IPS-NIHi7 (cell line): ENCODE data around the gene TUBGCP2.

Experiments
- DNase-seq: peaks from one replicate; pipeline ENCODE4 v3.0.0; 2012; ENCODE audit warnings: mixed read lengths; ENCODE audit errors: extremely low spot score

Gene TUBGCP2, protein sequence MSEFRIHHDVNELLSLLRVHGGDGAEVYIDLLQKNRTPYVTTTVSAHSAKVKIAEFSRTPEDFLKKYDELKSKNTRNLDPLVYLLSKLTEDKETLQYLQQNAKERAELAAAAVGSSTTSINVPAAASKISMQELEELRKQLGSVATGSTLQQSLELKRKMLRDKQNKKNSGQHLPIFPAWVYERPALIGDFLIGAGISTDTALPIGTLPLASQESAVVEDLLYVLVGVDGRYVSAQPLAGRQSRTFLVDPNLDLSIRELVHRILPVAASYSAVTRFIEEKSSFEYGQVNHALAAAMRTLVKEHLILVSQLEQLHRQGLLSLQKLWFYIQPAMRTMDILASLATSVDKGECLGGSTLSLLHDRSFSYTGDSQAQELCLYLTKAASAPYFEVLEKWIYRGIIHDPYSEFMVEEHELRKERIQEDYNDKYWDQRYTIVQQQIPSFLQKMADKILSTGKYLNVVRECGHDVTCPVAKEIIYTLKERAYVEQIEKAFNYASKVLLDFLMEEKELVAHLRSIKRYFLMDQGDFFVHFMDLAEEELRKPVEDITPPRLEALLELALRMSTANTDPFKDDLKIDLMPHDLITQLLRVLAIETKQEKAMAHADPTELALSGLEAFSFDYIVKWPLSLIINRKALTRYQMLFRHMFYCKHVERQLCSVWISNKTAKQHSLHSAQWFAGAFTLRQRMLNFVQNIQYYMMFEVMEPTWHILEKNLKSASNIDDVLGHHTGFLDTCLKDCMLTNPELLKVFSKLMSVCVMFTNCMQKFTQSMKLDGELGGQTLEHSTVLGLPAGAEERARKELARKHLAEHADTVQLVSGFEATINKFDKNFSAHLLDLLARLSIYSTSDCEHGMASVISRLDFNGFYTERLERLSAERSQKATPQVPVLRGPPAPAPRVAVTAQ

GRCh38 chr10:133308421-133309099 lies at the start of gene TUBGCP2, which contains the start of gene ZNF511:
TSS of gene TUBGCP2 (minus strand) at chr10:133308872. CDS start at chr10:133302941, 5,931 bp downstream.
TSS of gene ZNF511 (plus strand) at chr10:133308914. CDS start at chr10:133308944, 30 bp downstream.
- DNase-seq, result peak; percentile 85

DNA sequence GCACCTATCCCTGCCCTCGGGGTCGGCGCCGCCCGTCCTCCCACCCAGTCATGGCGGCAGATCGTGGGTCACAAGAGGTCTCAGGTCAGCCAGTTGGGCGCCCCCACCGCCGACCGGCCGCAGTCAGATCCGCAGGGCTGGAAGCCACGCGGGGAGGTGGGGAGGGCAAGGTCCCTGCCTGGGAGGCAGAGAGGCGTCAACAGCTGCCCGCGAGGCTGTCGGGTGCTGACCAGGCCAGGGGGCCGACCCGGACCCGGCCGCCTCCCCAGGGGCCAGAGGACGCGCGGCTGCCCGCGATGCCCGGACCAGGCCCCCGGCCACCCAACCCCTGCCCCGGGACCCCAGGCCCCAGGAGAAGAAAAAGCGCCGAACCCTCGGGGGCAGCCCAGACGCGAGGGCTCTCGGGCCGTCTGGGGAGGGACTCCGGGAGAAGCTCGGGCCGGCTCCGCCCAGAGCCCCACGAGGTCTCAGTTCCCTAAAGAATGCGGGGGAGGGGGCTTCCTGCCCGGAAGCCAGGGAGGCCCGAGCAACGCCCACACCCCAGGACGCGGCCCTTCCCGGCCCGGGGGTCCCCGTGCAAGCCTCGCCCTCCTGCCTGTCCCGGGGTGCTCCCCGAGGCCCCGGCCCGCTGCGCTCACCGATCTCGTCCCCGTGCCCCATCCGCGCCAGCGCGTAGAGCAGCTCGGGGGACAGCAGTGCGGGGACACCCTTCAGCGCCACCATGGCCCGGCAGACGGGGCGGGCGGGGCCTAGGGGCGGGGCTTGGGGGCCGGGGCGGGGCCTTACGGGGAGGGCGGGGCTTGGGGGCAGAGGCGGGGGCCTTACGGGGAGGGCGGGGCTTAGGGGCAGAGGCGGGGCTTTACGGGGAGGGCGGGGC lies 48.9 kb upstream of the TUBGCP2 start, which contains the start of gene FUOM:
Gene FUOM, minus strand, starts transcription at position 735 of the 877 bp plus-strand sequence. Its CDS starts 12 bp downstream, at position 723.
- DNase-seq, result peak; percentile 99

GRCh38 chr10:133356549-133357284 lies 48.0 kb upstream of the TUBGCP2 start:
- DNase-seq, result no peak

DNA sequence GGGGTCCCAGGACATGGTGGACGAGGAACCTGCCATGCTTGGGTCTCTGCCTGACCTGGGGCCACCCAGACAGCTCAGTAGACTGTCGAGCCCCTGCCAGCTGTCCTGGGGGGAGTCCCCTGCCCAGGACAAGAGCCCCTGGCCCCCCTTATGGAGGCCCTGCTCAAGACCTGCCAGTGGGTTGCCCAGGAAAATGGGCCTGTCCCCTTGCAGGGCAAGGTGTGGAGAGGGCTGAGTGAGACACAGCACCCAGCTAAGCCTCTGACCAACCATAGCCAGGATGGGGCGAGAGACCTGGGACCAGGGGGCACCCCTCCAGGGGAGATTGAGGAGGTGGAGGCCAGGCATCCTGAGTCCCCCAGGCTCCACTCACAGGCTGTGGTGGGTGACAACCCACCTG lies 47.3 kb upstream of the TUBGCP2 start:
- DNase-seq, result no peak

- DNase-seq, result no peak
Observed at GRCh38 chr10:133355266-133355665, 46.6 kb upstream of the TUBGCP2 start.

- DNase-seq, result no peak
Observed at GRCh38 chr10:133354672-133355240, 46.1 kb upstream of the TUBGCP2 start.

- no peak for DNase-seq
Observed at GRCh38 chr10:133353988-133354605, 45.4 kb upstream of the TUBGCP2 start.

DNA sequence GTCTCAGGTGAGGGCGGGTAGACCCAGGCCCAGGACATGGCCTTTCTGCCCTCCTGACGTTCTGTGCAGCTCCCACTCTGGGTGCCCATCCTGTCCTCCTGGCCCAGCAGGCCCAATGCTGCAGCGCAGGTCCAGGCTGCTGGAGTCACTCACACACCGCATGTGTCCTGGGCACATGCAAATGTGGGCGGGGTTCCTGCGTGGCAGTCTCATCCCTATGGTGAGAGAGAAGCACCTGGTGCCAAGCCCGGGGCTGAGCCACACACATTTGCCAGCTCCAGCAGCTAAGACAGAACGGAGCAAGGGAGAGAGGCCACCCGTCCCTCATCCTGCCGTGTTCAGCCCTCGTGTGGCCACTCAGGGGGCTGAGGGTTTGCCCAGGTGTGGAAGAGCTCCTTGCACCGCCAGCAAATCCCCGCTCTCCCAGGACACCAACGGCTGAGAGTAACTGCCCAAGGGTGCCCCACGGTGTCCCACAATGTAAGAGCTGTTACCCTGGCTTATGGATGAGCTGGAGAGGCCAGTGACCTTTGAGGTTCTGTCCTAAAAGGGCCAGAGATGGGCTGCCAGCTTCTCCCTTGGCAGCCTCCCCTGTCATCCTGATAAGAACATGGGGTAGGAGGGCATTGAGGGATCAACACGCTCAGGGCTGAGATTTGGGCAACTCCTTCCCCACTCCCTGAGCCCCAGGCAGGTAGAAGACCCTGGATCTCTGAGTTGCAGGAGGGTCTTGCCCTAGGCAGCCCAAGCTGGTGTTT lies 44.7 kb upstream of the TUBGCP2 start:
- DNase-seq, result no peak

DNA sequence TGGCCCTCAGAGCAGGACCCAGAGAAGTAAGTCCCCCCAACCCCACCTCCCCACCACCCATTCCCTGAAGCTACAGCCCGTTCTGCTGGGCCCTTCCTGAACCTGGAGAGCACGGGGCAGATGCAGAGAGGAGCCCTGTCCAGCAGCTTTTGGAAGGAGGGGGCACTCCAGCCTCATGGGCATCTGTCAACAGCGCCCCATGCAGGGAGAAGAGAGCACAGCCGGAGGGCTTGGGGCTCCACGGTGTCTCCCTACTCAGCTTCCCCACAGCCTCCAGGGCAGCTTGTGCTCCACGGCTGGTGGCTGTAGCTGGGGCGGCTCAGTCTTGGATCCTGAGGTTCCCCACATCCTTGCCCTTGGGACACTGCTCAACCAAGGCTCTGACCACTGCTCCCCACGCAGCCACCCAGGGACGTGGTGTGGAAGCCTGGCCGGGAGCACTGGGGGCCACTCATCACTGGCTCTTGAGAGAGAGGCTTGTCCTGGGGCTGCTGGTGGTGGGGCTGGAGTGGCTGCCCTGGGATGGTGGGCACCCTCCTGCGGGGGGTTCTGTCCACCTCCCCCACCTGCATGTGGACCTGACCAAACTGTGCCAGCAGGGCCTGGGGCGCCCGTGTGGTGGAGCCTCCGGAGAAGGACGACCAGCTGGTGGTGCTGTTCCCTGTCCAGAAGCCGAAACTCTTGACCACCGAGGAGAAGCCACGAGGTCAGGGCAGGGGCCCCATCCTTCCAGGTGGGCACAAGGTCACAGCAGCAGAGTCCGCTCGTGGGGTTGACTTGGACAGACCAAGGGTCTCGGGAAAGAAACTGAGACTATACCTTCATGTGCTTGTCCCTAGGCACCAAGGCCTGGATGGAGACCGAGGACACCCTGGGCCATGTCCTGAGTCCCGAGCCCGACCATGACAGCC lies 43.0 kb upstream of the TUBGCP2 start:
- DNase-seq, result peak; percentile 60

DNA sequence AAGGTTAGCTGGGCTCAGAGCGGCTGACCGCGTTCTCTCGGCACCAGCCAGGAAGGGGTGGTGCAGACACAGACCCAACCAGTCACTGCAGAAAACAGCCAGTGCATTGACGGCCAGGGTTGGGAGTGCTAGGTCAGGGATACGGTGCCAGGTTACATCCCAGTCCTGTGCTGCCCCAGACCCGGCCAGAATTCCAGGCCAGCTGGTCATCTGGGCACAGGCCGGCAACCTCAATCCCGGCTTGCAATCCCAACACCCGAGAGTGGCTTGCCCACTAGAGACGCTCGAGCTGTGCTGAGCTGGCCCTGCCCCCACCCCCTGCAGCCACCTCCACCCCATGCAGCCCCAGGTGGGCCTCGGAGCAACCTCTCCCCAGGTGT lies 42.3 kb upstream of the TUBGCP2 start:
- DNase-seq, result no peak

DNA sequence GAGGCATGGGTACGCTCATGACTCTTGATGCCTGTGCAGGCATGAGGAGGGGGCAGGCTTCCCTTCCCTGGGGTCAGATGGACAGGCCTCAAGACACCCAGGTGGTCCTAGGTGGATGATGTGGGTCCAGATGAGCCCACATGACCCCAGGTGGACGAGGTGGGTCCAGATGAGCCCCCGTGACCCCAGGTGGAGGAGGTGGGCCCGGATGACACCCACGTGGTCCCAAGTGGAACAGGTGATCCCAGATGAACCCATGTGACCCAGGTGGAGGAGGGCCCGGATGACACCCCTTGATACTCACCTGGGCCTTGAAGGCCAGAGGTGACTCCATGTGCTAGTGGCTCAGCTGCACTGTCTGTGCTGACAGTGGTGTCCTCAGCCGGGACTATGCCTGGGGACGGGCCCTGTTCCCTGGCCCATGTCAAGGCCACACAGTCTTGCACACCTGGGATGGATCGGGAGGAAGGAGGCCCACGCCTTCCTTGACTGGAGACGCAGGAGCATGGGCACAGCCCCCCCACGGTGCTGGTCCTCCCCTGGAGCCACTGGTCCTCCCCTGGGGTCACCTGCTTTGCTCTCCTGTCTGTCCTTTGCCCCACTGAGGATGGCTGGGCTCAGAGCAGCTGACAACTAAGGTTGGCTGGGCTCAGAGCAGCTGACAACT lies 41.7 kb upstream of the TUBGCP2 start:
- DNase-seq, result no peak

GRCh38 chr10:133349577-133350011 lies 40.9 kb upstream of the TUBGCP2 start:
- no peak for DNase-seq

GRCh38 chr10:133349160-133349568 lies 40.5 kb upstream of the TUBGCP2 start:
- DNase-seq, result no peak

GRCh38 chr10:133347710-133348517 lies 39.2 kb upstream of the TUBGCP2 start:
- no peak for DNase-seq

DNA sequence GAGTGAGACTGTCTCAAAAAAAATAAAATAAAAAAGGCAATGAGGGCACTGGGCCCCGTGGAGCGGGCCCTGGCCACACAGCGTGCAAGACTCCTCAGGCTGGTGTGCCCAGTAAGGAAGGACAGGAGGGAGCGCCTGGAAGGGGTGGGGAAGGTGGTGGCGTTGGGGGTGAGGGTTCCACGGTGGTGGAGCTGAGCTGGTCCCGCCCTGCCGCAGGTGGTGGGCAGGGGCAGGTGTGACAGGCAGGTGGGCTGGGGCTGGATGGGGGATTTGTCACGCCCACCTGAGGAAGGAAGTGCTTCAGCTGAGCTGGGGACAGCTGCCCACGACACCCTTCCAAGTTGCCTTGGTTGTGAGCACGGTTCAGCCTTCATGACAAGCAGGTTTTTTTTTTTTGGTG lies 37.7 kb upstream of the TUBGCP2 start:
- DNase-seq, result no peak

- no peak for DNase-seq
Observed at GRCh38 chr10:133344236-133344635, 35.6 kb upstream of the TUBGCP2 start.
